T-helper 1 cell treated with Interleukin-12 subunit alpha and Interleukin-12 subunit beta and Interleukin-4 antibody, amounts not matched to agents 30 μg/mL and 1 μg/mL, for 36 hours (primary cell): ENCODE measurements around the gene CLPTM1L.
"Not testable (repeated sequence)": the region's sequence is repeated elsewhere in the genome, so short reads cannot be mapped to it uniquely, and the experiment has no call there.

ENCODE experiments used
- H3K27ac Mint-ChIP-seq: one replicate; pipeline ENCODE4 v1.8.0; 2021; ENCODE audit warnings: mild to moderate bottlenecking, mixed read lengths
- H3K27me3 Mint-ChIP-seq: one replicate; pipeline ENCODE4 v1.8.0; 2021; ENCODE audit warnings: low read depth, mixed read lengths
- H3K36me3 Mint-ChIP-seq: one replicate; pipeline ENCODE4 v1.8.0; 2021; ENCODE audit warnings: low read depth, mixed read lengths
- H3K4me1 Mint-ChIP-seq: one replicate; pipeline ENCODE4 v1.8.0; 2021; ENCODE audit warnings: low read depth, mixed read lengths
- H3K4me3 Mint-ChIP-seq: one replicate; pipeline ENCODE4 v1.8.0; 2021; ENCODE audit warnings: mild to moderate bottlenecking, moderate library complexity, mixed read lengths
- H3K9me3 Mint-ChIP-seq: one replicate; pipeline ENCODE4 v1.8.0; 2021; ENCODE audit warnings: mixed read lengths

The CLPTM1L gene

DNA sequence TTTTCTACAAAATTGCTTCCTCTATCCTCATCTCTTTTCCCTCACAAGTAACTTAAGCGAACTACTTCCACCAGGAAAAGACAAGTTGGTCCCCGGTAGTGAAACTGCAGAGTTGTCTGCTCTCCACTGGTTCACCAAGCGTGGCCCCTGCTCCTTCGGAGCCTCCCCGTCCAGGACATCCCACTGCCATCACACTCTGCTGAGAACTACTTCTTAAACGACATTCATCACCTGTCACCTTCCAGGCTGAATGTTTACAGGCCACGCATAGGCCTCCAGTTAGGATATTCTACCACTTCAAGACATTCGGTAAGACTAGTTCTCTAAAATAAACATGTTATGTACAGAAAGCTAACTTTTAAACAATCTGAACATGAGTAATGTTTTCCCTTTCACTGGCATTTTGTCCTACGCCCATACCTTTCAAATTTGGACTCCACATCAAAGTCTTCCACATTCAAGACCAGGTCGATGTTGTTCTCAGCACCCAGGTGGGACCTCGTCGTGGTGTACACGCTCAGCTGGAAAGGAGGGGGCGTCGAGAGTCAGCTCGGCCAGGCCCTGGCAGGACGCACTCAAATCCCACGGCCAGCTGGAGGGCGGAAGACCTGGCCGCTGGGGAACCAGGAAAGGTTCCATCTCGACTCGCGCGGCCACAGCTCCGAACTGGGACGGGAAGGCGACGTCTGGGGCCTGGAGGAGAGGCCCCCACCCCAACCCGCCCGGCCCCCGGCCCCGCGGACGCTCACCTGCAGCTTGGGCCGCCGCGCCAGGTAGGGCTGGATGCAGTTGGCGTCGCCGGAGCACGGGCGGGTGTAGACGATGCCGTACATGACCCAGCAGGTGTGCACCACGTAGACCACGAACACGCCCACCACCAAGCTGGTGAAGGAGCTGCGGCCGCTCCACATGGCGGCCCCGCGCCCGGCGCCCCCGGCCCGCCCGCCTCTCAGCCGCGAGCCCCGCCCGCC lies 683 bp downstream of the CLPTM1L start:
- Mint-ChIP-seq H3K27ac (peak overlapping the region; percentile 92), H3K36me3 (peaks cover 25% of the 10 kb centered on the region), H3K9me3 (no peaks in the 10 kb centered on the region), H3K4me3 (peak overlapping the region; percentile 93), H3K4me1 (peaks cover 22% of the 10 kb centered on the region), H3K27me3 (no peaks in the 10 kb centered on the region)

DNA sequence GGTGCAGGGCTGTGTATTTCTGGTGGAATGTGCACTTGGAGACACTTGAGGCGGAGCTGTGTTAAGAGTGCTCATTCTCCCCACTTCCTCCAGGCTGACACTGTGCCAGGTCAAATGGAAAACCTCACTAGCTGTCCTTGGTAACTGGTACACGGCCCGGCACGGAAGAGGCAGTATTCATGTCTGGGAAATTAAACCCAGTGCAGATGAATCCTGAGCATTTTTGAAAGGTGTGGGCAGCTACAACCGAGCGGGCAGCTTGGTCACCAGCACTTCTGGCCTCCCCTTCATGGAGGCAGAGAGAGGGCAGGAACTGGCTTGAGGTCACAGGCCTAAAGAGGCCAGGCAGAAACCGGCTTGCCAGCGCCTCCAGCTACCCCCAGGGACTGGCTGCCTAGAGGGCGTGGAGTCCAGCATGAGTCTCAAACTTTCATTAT lies 1.6 kb downstream of the CLPTM1L start:
- no peaks in the 10 kb centered on the region for H3K27me3 Mint-ChIP-seq
- peaks cover 22% of the 10 kb centered on the region for H3K4me1 Mint-ChIP-seq
- peaks cover 25% of the 10 kb centered on the region for H3K36me3 Mint-ChIP-seq
- no peak overlapping the region for H3K27ac Mint-ChIP-seq
- H3K9me3 Mint-ChIP-seq = no peaks in the 10 kb centered on the region
- H3K4me3 Mint-ChIP-seq = peak overlapping the region; percentile 44

GRCh38 chr5:1342711-1343110 lies 2.2 kb downstream of the CLPTM1L start:
- peak overlapping the region; percentile 44 for H3K4me3 Mint-ChIP-seq

DNA sequence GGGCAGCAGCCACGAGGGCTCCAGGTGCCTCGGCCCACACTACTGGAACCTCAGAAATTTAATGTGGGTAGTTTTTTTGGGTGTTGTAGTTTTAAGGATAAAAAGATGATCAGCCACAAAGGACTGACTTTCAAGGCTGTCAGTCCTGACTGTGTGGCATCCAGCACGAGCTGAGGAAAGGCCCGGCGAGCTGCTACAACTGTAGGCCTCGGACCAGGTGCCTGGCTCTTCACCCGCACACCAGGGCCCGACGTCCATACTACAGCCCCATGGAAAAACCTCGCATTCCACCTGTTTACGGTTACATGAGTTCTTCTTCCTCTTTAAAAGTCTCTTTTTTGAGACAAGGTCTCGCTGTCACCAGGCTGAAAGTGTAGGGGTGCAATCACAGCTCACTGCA lies 2.6 kb downstream of the CLPTM1L start:
- Mint-ChIP-seq H3K27ac (no peak overlapping the region), H3K36me3 (peaks cover 29% of the 10 kb centered on the region), H3K4me3 (peak overlapping the region; percentile 34), H3K9me3 (no peaks in the 10 kb centered on the region), H3K4me1 (peaks cover 22% of the 10 kb centered on the region), H3K27me3 (no peaks in the 10 kb centered on the region)

More at GRCh38 chr5:1342711-1343110, 2.2 kb downstream of the CLPTM1L start:
- not testable (repeated sequence) for H3K27ac Mint-ChIP-seq, H3K27me3 Mint-ChIP-seq, H3K9me3 Mint-ChIP-seq
- peaks cover 22% of the 10 kb centered on the region for H3K4me1 Mint-ChIP-seq
- H3K36me3 Mint-ChIP-seq = peaks cover 29% of the 10 kb centered on the region

- Mint-ChIP-seq H3K36me3 (peaks cover 29% of the 10 kb centered on the region), H3K27ac (no peak overlapping the region), H3K9me3 (no peaks in the 10 kb centered on the region), H3K4me3 (peak overlapping the region; percentile 34), H3K27me3 (no peaks in the 10 kb centered on the region), H3K4me1 (peaks cover 22% of the 10 kb centered on the region)
Measured at GRCh38 chr5:1341863-1342262, 3.0 kb downstream of the CLPTM1L start.

DNA sequence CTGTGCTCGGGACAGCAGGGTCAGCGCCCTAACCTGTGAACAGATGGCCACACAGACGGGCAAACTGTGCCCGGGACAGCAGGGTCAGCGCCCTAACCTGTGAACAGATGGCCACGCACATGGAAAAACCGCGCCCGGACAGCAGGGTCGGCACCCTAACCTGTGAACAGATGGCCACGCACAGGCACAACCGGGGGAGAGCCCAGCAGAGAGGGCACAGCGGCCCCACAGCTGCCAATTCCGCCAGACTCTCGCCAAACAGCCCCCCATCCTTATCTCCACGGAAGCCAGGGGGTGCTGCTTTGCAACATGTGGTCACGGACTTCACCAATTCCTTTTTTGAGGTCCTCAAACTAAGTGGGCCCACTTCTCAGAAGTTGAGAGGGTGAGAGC lies 5.1 kb downstream of the CLPTM1L start:
- H3K9me3 Mint-ChIP-seq, H3K27ac Mint-ChIP-seq, H3K27me3 Mint-ChIP-seq, H3K4me3 Mint-ChIP-seq: not testable (repeated sequence)
- Mint-ChIP-seq H3K4me1 (peaks cover 23% of the 10 kb centered on the region), H3K36me3 (peaks cover 38% of the 10 kb centered on the region)

GRCh38 chr5:1339139-1339817 lies 5.6 kb downstream of the CLPTM1L start:
- H3K27me3 Mint-ChIP-seq, H3K9me3 Mint-ChIP-seq, H3K27ac Mint-ChIP-seq, H3K4me3 Mint-ChIP-seq: not testable (repeated sequence)
- H3K36me3 Mint-ChIP-seq = peaks cover 43% of the 10 kb centered on the region
- peaks cover 23% of the 10 kb centered on the region for H3K4me1 Mint-ChIP-seq

DNA sequence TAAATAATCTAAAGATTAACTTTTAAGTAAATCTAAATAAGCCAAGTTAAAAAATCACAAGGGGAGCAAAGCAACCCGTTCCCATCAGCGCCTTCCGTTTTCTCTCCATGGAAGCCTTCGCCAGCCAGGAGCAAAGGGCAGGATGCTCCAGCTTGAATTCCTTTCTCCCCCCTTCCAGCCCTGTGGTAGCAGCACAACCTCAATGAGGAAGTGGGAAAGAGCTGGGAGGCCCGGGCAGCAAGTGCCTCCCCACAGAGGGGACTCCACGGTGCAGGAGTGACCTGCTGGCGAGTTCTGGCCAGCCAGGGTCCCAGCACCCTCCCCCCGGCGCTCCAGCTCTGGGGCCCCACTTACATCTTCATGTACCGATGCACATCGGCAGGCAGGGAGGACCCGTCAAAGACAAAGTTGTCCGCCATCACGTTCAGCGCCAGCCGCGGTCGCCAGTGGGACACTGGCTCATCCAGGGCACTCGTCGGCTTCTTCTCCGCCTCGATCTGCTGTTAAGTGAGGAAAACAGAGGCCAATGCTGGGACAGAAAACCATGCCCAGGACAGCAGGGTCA lies 6.3 kb downstream of the CLPTM1L start:
- Mint-ChIP-seq H3K36me3 (peaks cover 40% of the 10 kb centered on the region), H3K4me1 (peaks cover 17% of the 10 kb centered on the region), H3K27ac (no peak overlapping the region)

DNA sequence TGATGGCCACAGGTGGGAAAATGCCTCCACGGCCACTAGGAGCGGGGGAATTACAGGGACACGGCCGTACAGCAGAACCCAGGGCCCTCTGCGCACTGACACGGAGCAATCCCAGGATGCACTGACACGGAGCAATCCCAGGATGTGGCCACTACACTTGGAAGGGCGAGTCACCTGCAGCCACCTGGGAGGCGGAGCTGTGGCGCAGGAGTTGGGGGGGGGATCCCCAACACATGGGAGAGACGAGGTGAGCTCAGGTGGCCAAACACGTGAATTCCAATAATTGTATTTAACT lies 6.8 kb downstream of the CLPTM1L start:
- no peak overlapping the region for H3K27ac Mint-ChIP-seq
- peaks cover 15% of the 10 kb centered on the region for H3K4me1 Mint-ChIP-seq
- H3K27me3 Mint-ChIP-seq = no peaks in the 10 kb centered on the region
- H3K36me3 Mint-ChIP-seq = peaks cover 39% of the 10 kb centered on the region
- H3K9me3 Mint-ChIP-seq = no peaks in the 10 kb centered on the region
- no peak overlapping the region for H3K4me3 Mint-ChIP-seq

More for the DNA sequence above, 6.3 kb downstream of the CLPTM1L start:
- no peaks in the 10 kb centered on the region for H3K27me3 Mint-ChIP-seq
- no peak overlapping the region for H3K4me3 Mint-ChIP-seq
- no peaks in the 10 kb centered on the region for H3K9me3 Mint-ChIP-seq

DNA sequence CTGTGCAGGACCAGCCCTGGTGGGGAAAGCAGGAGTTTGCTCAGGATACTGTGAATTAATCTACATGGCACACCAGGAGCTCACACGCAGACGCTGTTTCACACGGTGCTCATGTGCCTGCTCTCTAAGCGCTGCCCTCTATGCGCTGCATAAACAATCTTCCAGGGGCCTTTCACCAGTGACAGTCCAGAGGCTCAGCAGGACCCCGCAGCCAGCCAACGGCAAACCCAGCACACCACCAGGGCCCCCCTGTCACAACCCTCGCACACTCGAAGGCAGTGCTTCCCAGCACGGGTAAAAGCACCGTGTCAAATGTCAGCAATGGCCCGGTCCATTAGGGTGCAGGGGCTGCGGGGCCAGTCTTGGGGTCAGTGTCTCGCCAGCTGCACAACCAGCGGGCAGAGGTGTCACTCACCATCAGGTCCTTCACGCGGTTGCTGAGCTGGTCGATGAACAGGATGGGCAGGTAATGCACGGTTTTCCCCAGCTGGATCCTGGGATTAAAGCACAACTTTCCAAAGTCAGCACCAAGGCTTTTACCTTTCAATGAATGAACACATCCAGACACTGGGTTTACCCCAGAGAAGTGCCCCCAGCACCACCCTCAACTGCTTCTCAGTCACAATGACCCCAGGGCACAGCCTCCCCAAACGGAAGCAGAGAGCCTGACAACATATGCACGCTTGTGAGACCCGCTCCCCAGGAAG lies 7.3 kb downstream of the CLPTM1L start:
- Mint-ChIP-seq H3K4me3 (no peak overlapping the region), H3K27me3 (no peaks in the 10 kb centered on the region), H3K9me3 (no peaks in the 10 kb centered on the region), H3K27ac (no peak overlapping the region), H3K36me3 (peaks cover 37% of the 10 kb centered on the region), H3K4me1 (peaks cover 13% of the 10 kb centered on the region)

GRCh38 chr5:1336749-1337488 lies 8.0 kb downstream of the CLPTM1L start:
- peaks cover 12% of the 10 kb centered on the region for H3K4me1 Mint-ChIP-seq
- peaks cover 37% of the 10 kb centered on the region for H3K36me3 Mint-ChIP-seq
- H3K9me3 Mint-ChIP-seq = no peaks in the 10 kb centered on the region
- no peak overlapping the region for H3K27ac Mint-ChIP-seq
- no peaks in the 10 kb centered on the region for H3K27me3 Mint-ChIP-seq
- H3K4me3 Mint-ChIP-seq = no peak overlapping the region

- Mint-ChIP-seq H3K4me3 (no peak overlapping the region), H3K27me3 (no peaks in the 10 kb centered on the region), H3K36me3 (peaks cover 34% of the 10 kb centered on the region), H3K27ac (no peak overlapping the region), H3K9me3 (no peaks in the 10 kb centered on the region), H3K4me1 (peaks cover 11% of the 10 kb centered on the region)
Measured at GRCh38 chr5:1336106-1336561, 8.8 kb downstream of the CLPTM1L start.

GRCh38 chr5:1335540-1336095 lies 9.3 kb downstream of the CLPTM1L start:
- Mint-ChIP-seq H3K27me3 (no peaks in the 10 kb centered on the region), H3K36me3 (peaks cover 32% of the 10 kb centered on the region), H3K27ac (no peak overlapping the region), H3K4me1 (peaks cover 9% of the 10 kb centered on the region), H3K9me3 (no peaks in the 10 kb centered on the region), H3K4me3 (no peak overlapping the region)
